ENCODE results near the gene RANBP17. TPM values are rescaled to one million over a fixed set of nuclear protein-coding genes. Genes with fewer than 3 reads are reported as not detected.

RANBP17 gene
- total and polyA plus RNA-seq, 2 experiments from 2014 or later = 43.8 to 53.1 TPM

GRCh38 chr5:171271798-171272197 lies 410.0 kb downstream of the RANBP17 start (continued):
- no peak for TF ChIP-seq ZNF462 (CRISPR knock-in tag; IDR thresholded peaks at IDR 0.05)
- no peak for TF ChIP-seq STAT1 (IDR thresholded peaks at IDR 0.05; ENCODE audit: unreplicated experiment)
- no peak for TF ChIP-seq EZH2 (IDR thresholded peaks at IDR 0.05; ENCODE audit: low read depth, unreplicated experiment)
- no peak for TF ChIP-seq POLR2AphosphoS5 (IDR thresholded peaks at IDR 0.05; ENCODE audit: low read depth)
- TF ChIP-seq ETS1 (IDR thresholded peaks at IDR 0.05) = no peak
- TF ChIP-seq NANOG (IDR thresholded peaks at IDR 0.05; ENCODE audit: borderline replicate concordance) = no peak

GRCh38 chr5:171272996-171273970 lies 411.5 kb downstream of the RANBP17 start:
- peak; percentile 98 for ATAC-seq
- H3K27me3 Mint-ChIP-seq (ENCODE audit: insufficient read depth, low read depth, poor library complexity) = no peaks in the 10 kb centered on the region
- Histone ChIP-seq H3K27ac (ENCODE audit: low read depth) (no peak overlapping the region), H3F3A (replicated peaks; ENCODE audit: low read depth) (no peaks in the 10 kb centered on the region), H3K9me2 (ENCODE audit: insufficient read depth) (peaks cover 5% of the 10 kb centered on the region; the same call in 1 of the 2 replicates), H3K27me3 (ENCODE audit: insufficient read depth) (no peaks in the 10 kb centered on the region), H4K20me1 (replicated peaks; ENCODE audit: insufficient read depth) (no peaks in the 10 kb centered on the region), H3K4me2 (no peak overlapping the region), H3K36me3 (ENCODE audit: insufficient read depth) (no peaks in the 10 kb centered on the region), H3K4me3 (no peak overlapping the region), H2AFZ (no peak overlapping the region), H3K79me2 (replicated peaks; ENCODE audit: insufficient read depth) (no peaks in the 10 kb centered on the region), H3K4me1 (ENCODE audit: insufficient read depth) (peaks cover 11% of the 10 kb centered on the region)
- H3K4me1 Mint-ChIP-seq = peaks cover 6% of the 10 kb centered on the region; the same call in 2 of the 3 replicates
- H3K4me3 Mint-ChIP-seq = no peak overlapping the region
- H3K36me3 Mint-ChIP-seq (ENCODE audit: low read depth) = peaks cover 4% of the 10 kb centered on the region; the same call in 1 of the 3 replicates
- peak; percentile 82 for DNase-seq (ENCODE audit: low spot score)
- no peak overlapping the region for H3K27ac Mint-ChIP-seq
- no peaks in the 10 kb centered on the region for H3K9me3 Mint-ChIP-seq
- TF ChIP-seq ETS1 (IDR thresholded peaks at IDR 0.05) (no peak), CTCF (conservative IDR thresholded peaks at IDR 0.05; ENCODE audit: low read depth in 2 of 2) (peak; percentile 75 to 92)

Measured in GM23338 (cell line).